GM18873 (cell line): Measurements from ENCODE around the gene SCN8A.

Experiments
- ATAC-seq: cut with Tn5 transposase; IDR thresholded peaks from one replicate; pipeline ENCODE4 v1.9.1; 2021; ENCODE audit warnings: mild to moderate bottlenecking, moderate library complexity, moderate number of reproducible peaks; ENCODE audit not compliant: unreplicated experiment, low FRiP score

The SCN8A gene

DNA sequence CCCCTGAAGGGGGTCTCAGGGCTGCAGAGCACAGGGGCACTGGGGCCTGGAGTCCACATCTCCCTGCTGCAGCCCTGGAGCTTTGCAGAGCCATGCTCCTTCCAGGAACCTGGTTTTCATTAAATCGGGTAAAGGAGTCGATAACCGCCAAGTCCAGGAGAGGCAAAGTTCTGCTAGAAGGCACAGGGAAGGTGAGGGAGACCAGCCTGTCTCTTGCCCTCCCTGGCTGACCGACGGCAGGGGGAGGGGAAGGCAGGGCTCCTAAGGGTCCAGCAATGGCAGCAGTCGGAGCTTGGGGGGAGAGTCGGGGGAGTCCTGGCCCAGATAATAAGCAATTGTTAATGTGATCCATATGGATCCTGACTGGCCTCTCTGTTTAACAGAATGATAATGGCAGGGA lies 254.4 kb downstream of the SCN8A start:
- no peak for ATAC-seq

DNA sequence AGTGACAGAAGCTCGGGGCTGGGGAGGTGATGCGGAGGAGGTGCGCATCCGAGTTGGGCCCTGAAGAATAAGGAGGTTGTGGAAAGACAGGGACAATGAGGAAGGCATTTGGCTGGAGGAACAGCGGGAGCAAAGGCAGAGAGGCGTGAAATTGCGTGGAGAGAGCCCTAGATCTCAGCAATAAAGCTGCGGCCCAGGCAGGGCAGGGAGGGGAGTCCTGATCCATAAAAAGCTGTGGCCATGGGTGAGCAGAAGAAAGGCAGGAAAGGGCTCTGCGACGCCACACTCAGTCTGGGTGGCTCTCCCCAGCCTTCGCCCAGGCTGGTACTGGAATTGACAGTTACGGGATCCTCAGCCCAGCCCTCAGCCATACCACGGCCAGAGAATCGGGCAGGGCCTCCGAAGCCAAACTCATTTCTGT lies 255.2 kb downstream of the SCN8A start:
- no peak for ATAC-seq

DNA sequence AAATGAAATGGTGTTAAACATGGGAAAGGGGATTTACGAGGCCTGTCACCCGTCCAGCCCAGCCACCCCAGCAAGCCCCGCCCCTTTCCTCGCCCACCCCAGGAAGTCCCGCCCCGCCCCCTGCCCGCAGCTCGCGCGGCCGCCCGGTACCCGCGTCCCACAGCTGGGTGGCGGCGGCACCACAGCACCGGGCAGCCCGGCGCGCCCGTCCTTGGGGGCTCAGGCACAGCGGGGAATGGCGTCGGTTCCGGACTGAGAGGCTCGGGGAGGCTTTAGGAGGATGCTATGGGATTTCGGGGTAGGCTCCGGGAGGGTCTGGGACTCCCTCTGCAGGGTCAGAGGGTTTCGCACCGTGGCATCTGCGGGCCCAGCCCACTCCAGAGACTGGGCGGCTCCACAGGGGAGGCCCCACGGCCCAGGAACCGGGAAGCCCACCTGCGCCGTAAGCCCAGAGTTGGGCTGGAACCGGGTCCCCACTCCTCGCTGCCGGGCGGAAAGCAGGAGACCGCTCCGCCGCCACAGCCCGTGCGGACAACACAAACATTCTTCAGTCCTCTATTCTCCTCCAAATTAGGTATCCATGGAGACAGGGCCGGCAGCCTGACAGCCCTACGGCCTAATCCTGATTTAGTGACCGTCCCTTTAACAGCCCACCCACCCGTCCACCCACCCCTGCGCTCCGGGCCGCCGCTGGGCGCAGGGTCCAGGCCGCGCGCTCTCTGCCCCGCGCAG lies 256.0 kb downstream of the SCN8A start:
- ATAC-seq: no peak

GRCh38 chr12:51847643-51848325 lies 256.8 kb downstream of the SCN8A start:
- ATAC-seq: no peak

DNA sequence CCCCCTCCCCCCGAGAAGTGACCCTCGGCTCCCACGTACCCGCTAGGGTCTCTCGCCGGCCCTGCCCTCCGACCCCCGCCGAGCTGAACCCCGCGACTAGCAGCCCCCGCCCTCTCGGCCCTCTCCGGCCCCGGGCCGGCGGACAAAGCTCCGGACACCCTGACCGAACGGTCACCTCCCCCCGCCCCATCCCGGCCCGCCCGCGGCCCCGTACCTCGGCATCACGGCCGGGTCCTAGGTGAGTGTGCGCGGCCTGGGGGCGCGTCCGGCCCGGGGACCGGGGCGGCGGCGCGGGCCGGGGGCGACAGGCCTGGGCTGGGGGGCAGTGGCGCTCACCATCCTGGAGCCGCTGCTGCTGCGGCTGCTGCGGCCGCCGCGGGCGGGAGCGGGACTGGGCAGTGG lies 257.3 kb downstream of the SCN8A start, which contains the start of gene FIGNL2:
Gene FIGNL2 (minus strand): TSS at position 393 of the 402 bp plus-strand sequence. CDS start 26,305 bp downstream, outside the sequence.
- ATAC-seq: no peak

DNA sequence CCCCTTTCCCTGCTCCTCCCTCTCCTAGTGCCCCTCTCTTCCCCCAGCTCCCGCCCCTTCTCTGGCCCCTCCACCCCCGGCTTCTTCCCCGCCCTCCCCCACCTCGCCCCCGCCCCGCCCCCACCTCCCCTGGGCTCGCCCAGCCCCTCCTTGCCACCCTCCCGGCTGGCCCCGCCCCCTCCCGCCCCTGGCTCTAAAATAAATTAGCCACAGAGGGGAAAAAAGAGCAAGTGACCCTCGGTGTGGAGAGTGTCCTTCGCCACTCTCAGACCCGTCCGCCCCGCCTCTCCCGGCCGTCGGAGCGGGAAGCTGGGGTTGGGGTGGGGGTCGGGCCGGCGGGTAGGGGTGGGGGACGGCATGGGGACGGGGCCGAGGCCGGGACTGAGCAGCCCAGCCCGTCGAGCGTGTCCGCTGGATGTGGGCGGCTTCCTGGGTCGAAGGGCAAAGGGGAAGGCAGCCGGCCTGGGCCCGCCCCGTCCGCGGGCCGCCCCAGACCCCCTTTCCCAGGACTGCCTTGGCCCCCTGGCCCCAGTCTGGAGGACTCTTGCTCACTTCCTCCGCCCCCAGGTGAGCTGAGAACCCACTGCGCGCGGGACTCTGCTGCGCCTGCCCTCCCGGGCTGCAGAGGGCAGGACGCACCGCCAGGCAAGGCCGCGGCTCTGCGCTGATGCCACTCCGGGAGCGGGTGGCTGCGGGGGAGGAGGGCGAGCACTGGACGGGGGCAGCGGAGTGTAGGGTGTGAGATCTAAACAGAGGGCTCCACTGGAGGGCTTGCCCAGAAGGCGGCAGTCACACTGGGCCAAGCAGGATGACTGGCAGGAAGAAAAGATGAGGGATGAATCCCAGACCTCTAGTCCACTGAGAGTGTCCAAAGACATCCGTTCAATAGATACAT lies 258.1 kb downstream of the SCN8A start:
- ATAC-seq: no peak

DNA sequence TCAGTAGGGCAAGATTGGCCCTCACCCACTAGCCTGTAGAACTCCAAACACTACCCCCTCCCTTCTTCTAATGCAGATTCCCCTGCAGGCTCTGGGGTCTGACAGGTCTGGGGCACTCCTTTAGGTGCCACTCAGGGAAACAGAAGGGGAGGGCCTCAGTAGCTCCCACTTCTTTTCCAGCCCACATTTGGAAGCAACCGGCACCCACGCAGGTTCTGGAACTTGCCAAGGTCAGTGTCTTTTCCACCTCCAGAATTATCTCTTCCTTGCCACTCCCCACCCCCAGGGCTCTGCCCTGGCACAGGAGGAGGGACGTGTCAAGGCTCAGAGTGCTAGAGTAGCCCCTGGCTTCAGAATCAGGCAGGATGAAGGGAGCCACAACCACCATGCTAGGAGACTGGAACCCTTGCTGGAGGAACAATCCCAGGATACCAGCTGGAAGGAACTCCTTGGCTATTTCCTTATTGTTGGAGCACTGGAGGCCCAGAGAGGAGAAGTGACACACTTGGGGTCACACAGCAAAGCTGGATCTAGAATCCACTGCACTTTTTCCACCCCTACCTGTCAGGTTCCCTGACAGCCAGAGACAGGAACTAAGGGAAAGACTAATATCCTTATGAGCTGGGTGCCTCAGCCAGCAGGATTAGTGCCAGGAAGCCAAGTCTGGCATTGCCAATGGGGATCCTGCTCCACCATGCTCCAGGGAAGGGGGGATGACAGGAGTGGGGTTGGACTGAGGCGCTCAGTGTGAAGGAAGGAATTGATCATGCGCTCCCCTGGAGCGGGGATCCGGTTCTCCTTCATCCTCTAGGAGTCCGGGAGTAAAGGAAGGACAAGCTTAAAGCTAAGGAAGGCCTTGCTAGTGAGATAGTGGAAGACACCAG lies 259.3 kb downstream of the SCN8A start:
- no peak for ATAC-seq

DNA sequence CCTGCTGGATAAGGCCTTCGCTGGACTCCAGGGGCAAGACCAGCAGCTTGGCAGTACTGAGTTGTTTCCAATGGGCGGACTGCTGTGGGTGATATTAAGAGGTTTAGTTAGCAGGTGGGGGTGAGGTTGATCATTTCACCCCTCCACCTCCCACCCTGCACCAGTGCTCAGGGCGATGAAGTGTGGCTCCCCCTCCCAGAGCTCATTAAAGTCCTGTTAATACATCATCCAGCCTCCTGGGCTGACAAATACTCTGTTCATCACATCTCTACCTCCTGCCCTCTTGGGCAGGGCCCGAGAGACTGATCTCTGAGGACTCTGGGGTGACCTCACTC lies 259.9 kb downstream of the SCN8A start:
- ATAC-seq: no peak

GRCh38 chr12:51851413-51852124 lies 260.5 kb downstream of the SCN8A start:
- ATAC-seq: no peak

- ATAC-seq: no peak
Measured at GRCh38 chr12:51852404-51853137, 261.5 kb downstream of the SCN8A start.

GRCh38 chr12:51855586-51856428 lies 264.8 kb downstream of the SCN8A start:
- ATAC-seq: no peak

DNA sequence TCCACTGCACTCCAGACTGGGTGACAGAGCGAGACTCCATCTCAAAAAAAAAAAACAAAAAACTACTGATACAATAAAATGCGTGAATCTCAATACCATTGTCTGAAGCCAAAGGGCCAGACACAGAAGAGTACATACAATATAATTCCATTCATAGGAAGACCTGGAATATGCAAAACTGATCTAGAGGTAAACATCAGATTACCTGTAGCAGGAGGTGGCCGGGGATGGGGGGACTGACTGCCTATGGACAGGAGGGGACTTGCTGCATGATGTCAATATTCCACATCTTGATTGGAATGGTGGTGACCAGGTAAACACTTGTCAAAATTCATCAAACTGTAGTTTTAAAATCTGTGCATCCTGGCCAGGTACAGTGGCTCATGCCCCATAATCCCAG lies 270.0 kb downstream of the SCN8A start:
- ATAC-seq: no peak
